ENCODE results near the gene DDX11.
"Not testable (repeated sequence)": the region's sequence is repeated elsewhere in the genome, so short reads cannot be mapped to it uniquely, and the experiment has no call there.

- TF ChIP-seq CTCF, EP300 (IDR thresholded peaks at IDR 0.05): not testable (repeated sequence)
- TF ChIP-seq POLR2AphosphoS5 (IDR thresholded peaks at IDR 0.05) (peak; percentile 33), POLR2A (IDR thresholded peaks at IDR 0.05) (peak in 1 of 2 donors; percentile 25)
Measured at GRCh38 chr12:31073527-31074332, at the start of gene DDX11.
